KMS-11 (cell line): Measurements from ENCODE around the gene PARP3.

Source experiments
- H2AFZ ChIP-seq: fragments of 200-600 bp; sonication (generic); 2 replicates; pipeline ENCODE4 v1.6.1; 2016; ENCODE audit warnings: antibody characterized with exemption, mixed run types, low read depth
- H3K27ac ChIP-seq: fragments of 200-600 bp; sonication (generic); 2 replicates; pipeline ENCODE4 v1.6.1; 2016; ENCODE audit warnings: mild to moderate bottlenecking, mixed run types
- H3K27me3 ChIP-seq: fragments of 200-600 bp; sonication (generic); 2 replicates; pipeline ENCODE4 v1.6.1; 2017; ENCODE audit warnings: mild to moderate bottlenecking, low read depth, mixed run types, moderate library complexity; ENCODE audit not compliant: insufficient read depth
- H3K36me3 ChIP-seq: fragments of 200-600 bp; sonication (generic); 2 replicates; pipeline ENCODE4 v1.6.1; 2017; ENCODE audit warnings: mild to moderate bottlenecking, mixed run types; ENCODE audit not compliant: insufficient read depth
- H3K4me1 ChIP-seq: fragments of 200-600 bp; sonication (generic); 2 replicates; pipeline ENCODE4 v1.6.1; 2016; ENCODE audit warnings: mild to moderate bottlenecking, low read depth, mixed run types; ENCODE audit not compliant: poor library complexity, severe bottlenecking
- H3K4me2 ChIP-seq: fragments of 200-600 bp; sonication (generic); 2 replicates; pipeline ENCODE4 v1.7.0; 2016; ENCODE audit warnings: mild to moderate bottlenecking, mixed run types
- H3K4me3 ChIP-seq: fragments of 200-600 bp; sonication (generic); IDR thresholded peaks from 2 replicates; pipeline ENCODE4 v1.6.1; 2017; ENCODE audit warnings: low read depth, low read length, mixed read lengths; ENCODE audit not compliant: insufficient read depth
- H3K79me2 ChIP-seq: fragments of 200-600 bp; sonication (generic); 2 replicates; pipeline ENCODE4 v1.6.1; 2016; ENCODE audit warnings: low read depth, mixed run types; ENCODE audit not compliant: insufficient read depth
- H3K9ac ChIP-seq: fragments of 200-600 bp; sonication (generic); 2 replicates; pipeline ENCODE4 v1.6.1; 2016; ENCODE audit warnings: mild to moderate bottlenecking, mixed run types
- H4K20me1 ChIP-seq: fragments of 200-600 bp; sonication (generic); 2 replicates; pipeline ENCODE4 v1.6.1; 2016; ENCODE audit warnings: mild to moderate bottlenecking, mixed run types; ENCODE audit not compliant: insufficient read depth
- CTCF ChIP-seq: fragments of 200-600 bp; sonication (generic); conservative IDR thresholded peaks from 2 replicates; pipeline ENCODE4 v1.6.1; 2017; ENCODE audit warnings: low read depth, mild to moderate bottlenecking, antibody characterized with exemption, low read length, moderate library complexity, mixed read lengths

Gene PARP3

GRCh38 chr3:51982352-51982837 lies 40.2 kb downstream of the PARP3 start:
- H2AFZ ChIP-seq = peak overlapping the region; percentile 58
- H3K27ac ChIP-seq = peak overlapping the region; percentile 73
- peaks cover 4% of the 10 kb centered on the region for H3K4me1 ChIP-seq

DNA sequence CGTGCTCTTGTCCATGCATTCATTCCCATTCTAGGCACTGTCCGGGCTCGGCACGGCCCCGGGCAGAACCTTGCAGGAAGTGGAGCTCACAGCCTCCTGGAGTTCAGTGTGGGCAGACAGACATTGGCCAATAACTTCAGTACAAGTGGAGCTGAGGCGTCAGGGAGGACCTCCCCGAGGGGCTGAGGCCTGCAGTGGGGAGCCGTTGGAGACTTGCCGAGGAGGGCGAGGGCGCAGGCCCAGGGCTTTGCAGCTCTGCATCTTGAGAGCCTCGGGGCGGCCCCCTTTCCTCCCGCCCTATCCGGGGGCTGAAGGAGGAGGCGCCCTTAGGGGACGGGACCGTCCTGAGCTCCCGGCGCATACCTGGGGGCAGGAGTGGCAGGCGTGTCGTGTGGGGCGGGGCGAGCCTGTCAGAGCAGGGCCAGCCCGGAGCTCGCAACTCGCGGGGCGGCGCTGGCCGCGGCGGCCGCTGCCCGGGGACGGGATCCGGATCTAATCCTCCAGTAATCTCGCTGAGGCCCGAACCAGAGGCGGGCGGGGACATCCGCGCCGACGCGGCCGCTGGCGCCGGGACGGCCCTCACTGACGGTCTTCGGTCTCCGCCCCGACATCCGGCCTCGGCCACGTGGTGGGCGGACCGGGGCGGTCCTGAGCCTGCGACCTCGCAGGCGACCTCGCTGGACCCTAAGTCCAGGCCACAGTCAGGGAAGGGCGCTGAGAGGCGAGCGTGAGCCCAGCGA lies 40.8 kb downstream of the PARP3 start, which contains the start of gene ACY1:
Gene ACY1 (plus strand): TSS at position 698 of the 740 bp plus-strand sequence. CDS start 530 bp downstream, outside the sequence.
- no peaks in the 10 kb centered on the region for H3K79me2 ChIP-seq
- H2AFZ ChIP-seq = peak within 1 kb of the TSS; percentile 58
- peak within 1 kb of the TSS; percentile 79 for H3K9ac ChIP-seq
- peaks cover 4% of the 10 kb centered on the region for H3K4me1 ChIP-seq
- 0 out of 2 replicates have a peak, but pooled peaks have one; percentile 24 for TF ChIP-seq CTCF
- H3K36me3 ChIP-seq = no peaks in the 10 kb centered on the region
- peak within 1 kb of the TSS; percentile 73 for H3K27ac ChIP-seq
- peak within 1 kb of the TSS; percentile 68 for H3K4me3 ChIP-seq
- H3K4me2 ChIP-seq = peak within 1 kb of the TSS; percentile 94
- no peaks in the 10 kb centered on the region for H4K20me1 ChIP-seq
- no peaks in the 10 kb centered on the region for H3K27me3 ChIP-seq

More at GRCh38 chr3:51982352-51982837, 40.2 kb downstream of the PARP3 start:
- Histone ChIP-seq H3K4me3 (peak overlapping the region; percentile 68), H3K79me2 (no peaks in the 10 kb centered on the region), H3K4me2 (peak overlapping the region; percentile 94), H4K20me1 (no peaks in the 10 kb centered on the region), H3K36me3 (no peaks in the 10 kb centered on the region), H3K27me3 (no peaks in the 10 kb centered on the region), H3K9ac (peak overlapping the region; percentile 79)
- peak; percentile 51 for TF ChIP-seq CTCF

DNA sequence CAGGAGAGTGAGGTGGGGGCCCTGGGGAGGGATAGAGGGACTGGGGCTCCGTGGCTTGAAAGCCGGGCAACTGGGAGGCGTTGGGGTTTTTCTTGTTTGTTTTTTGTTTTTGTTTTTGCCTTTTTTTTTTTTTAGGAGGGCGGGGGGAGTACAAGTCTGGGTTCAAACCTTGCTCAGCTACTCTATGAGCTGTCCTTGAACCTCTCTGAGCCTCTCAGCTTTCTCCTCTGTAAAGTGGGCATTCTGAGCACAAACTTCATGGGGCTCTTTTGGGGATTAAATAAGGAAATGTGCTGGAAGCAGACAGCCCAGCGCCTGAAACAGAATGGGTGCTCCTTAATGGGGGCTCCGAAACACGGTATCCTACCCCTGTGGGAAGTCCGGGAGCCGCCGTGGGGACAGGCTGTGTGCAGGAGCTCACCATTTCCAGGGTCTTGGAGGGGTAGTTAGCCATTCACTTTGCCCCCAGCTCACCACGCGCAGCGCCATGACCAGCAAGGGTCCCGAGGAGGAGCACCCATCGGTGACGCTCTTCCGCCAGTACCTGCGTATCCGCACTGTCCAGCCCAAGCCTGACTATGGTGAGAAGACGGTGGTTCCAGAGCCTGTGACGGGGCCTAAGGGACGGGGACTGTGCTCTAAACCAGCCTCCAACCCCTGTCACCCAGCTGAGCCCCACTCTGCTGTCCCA lies 41.6 kb downstream of the PARP3 start:
- H3K27ac ChIP-seq = peak overlapping the region; percentile 73
- H4K20me1 ChIP-seq = no peaks in the 10 kb centered on the region
- peak overlapping the region; percentile 58; the same call in 1 of the 2 replicates for H2AFZ ChIP-seq
- no peak for TF ChIP-seq CTCF
- H3K36me3 ChIP-seq = no peaks in the 10 kb centered on the region
- peak overlapping the region; percentile 94; the same call in 1 of the 2 replicates for H3K4me2 ChIP-seq
- peak overlapping the region; percentile 68 for H3K4me3 ChIP-seq
- H3K4me1 ChIP-seq = peaks cover 4% of the 10 kb centered on the region
- no peaks in the 10 kb centered on the region for H3K79me2 ChIP-seq
- H3K27me3 ChIP-seq = no peaks in the 10 kb centered on the region
- peak overlapping the region; percentile 79 for H3K9ac ChIP-seq

DNA sequence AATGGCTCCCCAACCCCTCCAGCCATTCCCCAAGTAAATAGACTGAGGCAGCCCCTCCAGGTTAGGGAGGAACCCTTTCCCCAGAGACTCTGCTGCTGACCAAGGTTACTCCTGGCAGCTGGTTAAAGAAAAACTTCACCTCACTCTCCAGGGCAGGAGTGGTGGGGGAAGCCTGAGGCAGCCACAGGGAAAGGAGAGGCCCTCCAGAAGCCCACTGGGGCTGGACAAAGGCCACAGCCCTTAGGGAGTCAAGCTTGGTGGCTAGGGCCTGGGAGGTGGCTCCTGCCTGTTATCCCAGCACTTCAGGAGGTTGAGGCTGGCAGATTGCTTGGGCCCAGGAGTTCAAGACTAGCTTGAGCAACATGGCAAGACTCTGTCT lies 42.1 kb downstream of the PARP3 start:
- no peak for TF ChIP-seq CTCF
- no peaks in the 10 kb centered on the region for H3K27me3 ChIP-seq
- no peaks in the 10 kb centered on the region for H3K36me3 ChIP-seq
- no peak overlapping the region for H3K4me3 ChIP-seq
- no peak overlapping the region for H3K4me2 ChIP-seq
- H3K79me2 ChIP-seq = no peaks in the 10 kb centered on the region
- no peak overlapping the region for H3K9ac ChIP-seq
- no peak overlapping the region for H2AFZ ChIP-seq
- no peak overlapping the region for H3K27ac ChIP-seq
- peaks cover 4% of the 10 kb centered on the region for H3K4me1 ChIP-seq
- no peaks in the 10 kb centered on the region for H4K20me1 ChIP-seq
